Measurements from ENCODE around the gene ZNF396. TPM values are rescaled to one million over a fixed set of nuclear protein-coding genes. Genes with fewer than 3 reads are reported as not detected.
A peak's percentile ranks its signal among the peaks of the same experiment; 100 is the strongest.

The ZNF396 gene
- total RNA-seq, 8 experiments from 2014 or later: 1.8 to 7.8 (median 3.9) TPM

GRCh38 chr18:35407871-35408481 lies 30.8 kb upstream of the ZNF396 start:
- in situ Hi-C loops (cut with MboI; ENCODE audit: low pct_unique_long_range_greater_than_20kb in 2 of 9, low sequenced_read_pairs in 9 of 9, unreplicated experiment in 9 of 9): no loop called here
- peaks cover 0 to 3% of the 10 kb centered on the region in 2 donors for H3K4me1 ChIP-seq (replicated peaks in 1 of 2)
- no peak overlapping the region for H3K4me3 ChIP-seq
- 0 to 61% (median 35%) methylated on average over 1 to 5 of the region's 5 CpGs for WGBS, 10 experiments
- no peak overlapping the region for H3K27ac ChIP-seq
- peak in 7 of 8 experiments; percentile 35 to 75 (median 65) for ATAC-seq (replicated peaks in 6 of 8)

GRCh38 chr18:35406666-35407065 lies 29.5 kb upstream of the ZNF396 start:
- WGBS, 10 experiments: 58 to 100% (median 86%) methylated on average over 1 to 6 of the region's 6 CpGs
- no peak overlapping the region for H3K4me3 ChIP-seq
- in situ Hi-C loops (cut with MboI; ENCODE audit: low pct_unique_long_range_greater_than_20kb in 2 of 9, low sequenced_read_pairs in 9 of 9, unreplicated experiment in 9 of 9): no loop called here
- no peaks in the 10 kb centered on the region for H3K4me1 ChIP-seq (replicated peaks in 1 of 2)
- H3K27ac ChIP-seq: no peak overlapping the region
- ATAC-seq (replicated peaks in 6 of 8): no peak

GRCh38 chr18:35397976-35398375 lies 20.8 kb upstream of the ZNF396 start:
- ATAC-seq (replicated peaks in 6 of 8): no peak
- 57 to 100% (median 89%) methylated on average over 1 to 2 of the region's 2 CpGs; no CpG with 5 or more reads in 3 of the 10 experiments for WGBS, 10 experiments
- Histone ChIP-seq H3K4me3 (no peak overlapping the region), H3K4me1 (replicated peaks in 1 of 2) (no peaks in the 10 kb centered on the region), H3K27ac (no peak overlapping the region)
- in situ Hi-C loops (cut with MboI; ENCODE audit: low pct_unique_long_range_greater_than_20kb in 2 of 9, low sequenced_read_pairs in 9 of 9, unreplicated experiment in 9 of 9): no loop called here

GRCh38 chr18:35393716-35394115 lies 16.6 kb upstream of the ZNF396 start:
- no peak overlapping the region for H3K4me3 ChIP-seq
- no peak for ATAC-seq (replicated peaks in 6 of 8)
- no peak overlapping the region for H3K27ac ChIP-seq
- in situ Hi-C loops (cut with MboI; ENCODE audit: low pct_unique_long_range_greater_than_20kb in 2 of 9, low sequenced_read_pairs in 9 of 9, unreplicated experiment in 9 of 9): no loop called here
- no peaks in the 10 kb centered on the region for H3K4me1 ChIP-seq (replicated peaks in 1 of 2)

- no peak overlapping the region for H3K4me3 ChIP-seq
- no peak for ATAC-seq (replicated peaks in 6 of 8)
- no peak overlapping the region for H3K27ac ChIP-seq
- H3K4me1 ChIP-seq (replicated peaks in 1 of 2): no peaks in the 10 kb centered on the region
- in situ Hi-C loops (cut with MboI; ENCODE audit: low pct_unique_long_range_greater_than_20kb in 2 of 9, low sequenced_read_pairs in 9 of 9, unreplicated experiment in 9 of 9): no loop called here
These were observed 15.2 kb upstream of the ZNF396 start for GRCh38 chr18:35392375-35392774.

- H3K27ac ChIP-seq: no peak overlapping the region
- no peak overlapping the region for H3K4me3 ChIP-seq
- ATAC-seq (replicated peaks in 6 of 8): peak in 1 of 8 experiments; percentile 8
- H3K4me1 ChIP-seq (replicated peaks in 1 of 2): no peaks in the 10 kb centered on the region
- WGBS, 10 experiments: 0 to 92% (median 38%) methylated on average over 1 to 3 of the region's 3 CpGs; no CpG with 5 or more reads in 2 of the 10 experiments
- in situ Hi-C loops (cut with MboI; ENCODE audit: low pct_unique_long_range_greater_than_20kb in 2 of 9, low sequenced_read_pairs in 9 of 9, unreplicated experiment in 9 of 9): no loop called here
These were observed 14.0 kb upstream of the ZNF396 start for GRCh38 chr18:35390951-35391700.

GRCh38 chr18:35389095-35389618 lies 12.0 kb upstream of the ZNF396 start:
- no peak overlapping the region for H3K4me3 ChIP-seq
- no peak for ATAC-seq (replicated peaks in 6 of 8)
- no peaks in the 10 kb centered on the region for H3K4me1 ChIP-seq (replicated peaks in 1 of 2)
- WGBS, 10 experiments: 11 to 85% (median 42%) methylated on average over 1 to 5 of the region's 5 CpGs; no CpG with 5 or more reads in 2 of the 10 experiments
- in situ Hi-C loops (cut with MboI; ENCODE audit: low pct_unique_long_range_greater_than_20kb in 2 of 9, low sequenced_read_pairs in 9 of 9, unreplicated experiment in 9 of 9): no loop called here
- H3K27ac ChIP-seq: no peak overlapping the region

- no peak overlapping the region for H3K4me3 ChIP-seq
- peak in 3 of 8 experiments; percentile 39 to 51 (median 48) for ATAC-seq (replicated peaks in 6 of 8)
- H3K4me1 ChIP-seq (replicated peaks in 1 of 2): no peaks in the 10 kb centered on the region
- no peak overlapping the region for H3K27ac ChIP-seq
- in situ Hi-C loops (cut with MboI; ENCODE audit: low pct_unique_long_range_greater_than_20kb in 2 of 9, low sequenced_read_pairs in 9 of 9, unreplicated experiment in 9 of 9): no loop called here
- WGBS, 10 experiments: 17 to 100% (median 88%) methylated on average over 1 to 3 of the region's 3 CpGs; no CpG with 5 or more reads in 2 of the 10 experiments
These were observed 10.0 kb upstream of the ZNF396 start for GRCh38 chr18:35387152-35387571.

- Histone ChIP-seq H3K4me1 (replicated peaks in 1 of 2) (no peaks in the 10 kb centered on the region), H3K4me3 (no peak overlapping the region), H3K27ac (no peak overlapping the region)
- in situ Hi-C loops (cut with MboI; ENCODE audit: low pct_unique_long_range_greater_than_20kb in 2 of 9, low sequenced_read_pairs in 9 of 9, unreplicated experiment in 9 of 9): no loop called here
- ATAC-seq (replicated peaks in 6 of 8): peak; percentile 56 to 88 (median 70)
- 0 to 43% (median 20%) methylated on average over 2 to 5 of the region's 7 CpGs; no CpG with 5 or more reads in 2 of the 10 experiments for WGBS, 10 experiments
These were observed 9.5 kb upstream of the ZNF396 start for GRCh38 chr18:35386600-35387100.

- no peak for ATAC-seq (replicated peaks in 6 of 8)
- no peaks in the 10 kb centered on the region for H3K4me1 ChIP-seq (replicated peaks in 1 of 2)
- H3K27ac ChIP-seq: no peak overlapping the region
- WGBS, 10 experiments: 60 to 100% (median 86%) methylated on average over 1 of the region's 2 CpGs; no CpG with 5 or more reads in 4 of the 10 experiments
- in situ Hi-C loops (cut with MboI; ENCODE audit: low pct_unique_long_range_greater_than_20kb in 2 of 9, low sequenced_read_pairs in 9 of 9, unreplicated experiment in 9 of 9): no loop called here
- no peak overlapping the region for H3K4me3 ChIP-seq
These were observed 6.0 kb upstream of the ZNF396 start for GRCh38 chr18:35383136-35383535.

- Histone ChIP-seq H3K27ac (no peak overlapping the region), H3K4me3 (no peak overlapping the region), H3K4me1 (replicated peaks in 1 of 2) (no peaks in the 10 kb centered on the region)
- 40 to 90% (median 63%) methylated on average over 1 to 2 of the region's 2 CpGs; no CpG with 5 or more reads in 4 of the 10 experiments for WGBS, 10 experiments
- no peak for ATAC-seq (replicated peaks in 6 of 8)
- in situ Hi-C loops (cut with MboI; ENCODE audit: low pct_unique_long_range_greater_than_20kb in 2 of 9, low sequenced_read_pairs in 9 of 9, unreplicated experiment in 9 of 9): no loop called here
These were observed 2.3 kb upstream of the ZNF396 start for GRCh38 chr18:35379421-35379820.

GRCh38 chr18:35378574-35378896 lies 1.4 kb upstream of the ZNF396 start:
- H3K4me3 ChIP-seq: no peak overlapping the region
- 15 to 86% (median 51%) methylated on average over 1 to 4 of the region's 4 CpGs for WGBS, 10 experiments
- in situ Hi-C loops (cut with MboI; ENCODE audit: low pct_unique_long_range_greater_than_20kb in 2 of 9, low sequenced_read_pairs in 9 of 9, unreplicated experiment in 9 of 9): no loop called here
- no peak overlapping the region for H3K27ac ChIP-seq
- no peaks in the 10 kb centered on the region for H3K4me1 ChIP-seq (replicated peaks in 1 of 2)
- peak in 1 of 8 experiments; percentile 23 for ATAC-seq (replicated peaks in 6 of 8)

- Histone ChIP-seq H3K4me3 (no peak overlapping the region), H3K27ac (no peak overlapping the region), H3K4me1 (replicated peaks in 1 of 2) (no peaks in the 10 kb centered on the region)
- in situ Hi-C loops (cut with MboI; ENCODE audit: low pct_unique_long_range_greater_than_20kb in 2 of 9, low sequenced_read_pairs in 9 of 9, unreplicated experiment in 9 of 9): no loop called here
- peak in 1 of 8 experiments; percentile 20 for ATAC-seq (replicated peaks in 6 of 8)
- 42 to 100% (median 86%) methylated on average over 1 to 13 of the region's 14 CpGs; no CpG with 5 or more reads in 1 of the 10 experiments for WGBS, 10 experiments
These were observed 887 bp upstream of the ZNF396 start for GRCh38 chr18:35377875-35378573.

Measured in motor neuron (in vitro differentiated cells).